Neural cell (in vitro differentiated cells): ENCODE data around the gene ABCB8. TPM values are rescaled to one million over a fixed set of nuclear protein-coding genes. Genes with fewer than 3 reads are reported as not detected.

Experiments used
- H2AFZ ChIP-seq: fragments of 200-600, 300-800 bp; sonication (generic), shearing (Covaris generic); 2 replicates; pipeline ENCODE4 v1.6.0; 2014; ENCODE audit warnings: low read depth, mild to moderate bottlenecking, antibody characterized with exemption, low read length, moderate library complexity
- H3F3A ChIP-seq: fragments of 200-600 bp; shearing (Covaris generic); 2 replicates; pipeline ENCODE4 v1.6.1; 2016; ENCODE audit warnings: mild to moderate bottlenecking, moderate library complexity, mixed read lengths, antibody characterized with exemption, low read length; ENCODE audit not compliant: insufficient read depth, poor library complexity, severe bottlenecking
- H3K27ac ChIP-seq: fragments of 200-600, 300-800 bp; sonication (generic), shearing (Covaris generic); 2 replicates; pipeline ENCODE4 v1.5.1; 2014; ENCODE audit warnings: mild to moderate bottlenecking, low read length, moderate library complexity
- H3K27me3 ChIP-seq: fragments of 300-800, 200-600 bp; sonication (generic), shearing (Covaris generic); 2 replicates; pipeline ENCODE4 v1.6.0; 2014; ENCODE audit warnings: mild to moderate bottlenecking, low read depth, low read length, moderate library complexity; ENCODE audit not compliant: insufficient read depth
- H3K36me3 ChIP-seq: fragments of 300-800, 200-600 bp; sonication (generic), shearing (Covaris generic); 2 replicates; pipeline ENCODE4 v1.5.1; 2014; ENCODE audit warnings: mild to moderate bottlenecking, antibody characterized with exemption, low read length, moderate library complexity; ENCODE audit not compliant: insufficient read depth
- H3K4me2 ChIP-seq: fragments of 300-800, 200-600 bp; sonication (generic), shearing (Covaris generic); 2 replicates; pipeline ENCODE4 v1.6.0; 2014; ENCODE audit warnings: mild to moderate bottlenecking, low read length
- H3K4me3 ChIP-seq: fragments of 300-800, 200-600 bp; sonication (generic), shearing (Covaris generic); 2 replicates; pipeline ENCODE4 v1.5.1; 2014; ENCODE audit warnings: mild to moderate bottlenecking, low read length, moderate library complexity
- H3K79me2 ChIP-seq: fragments of 200-600 bp; shearing (Covaris generic); replicated peaks from 2 replicates; pipeline ENCODE4 v1.6.0; 2014; ENCODE audit warnings: mild to moderate bottlenecking, low read length, moderate library complexity; ENCODE audit not compliant: insufficient read depth
- H3K9ac ChIP-seq: fragments of 300-800, 200-600 bp; sonication (generic), shearing (Covaris generic); 2 replicates; pipeline ENCODE4 v1.6.1; 2016; ENCODE audit warnings: mild to moderate bottlenecking, low read length, mixed read lengths
- H3K9me2 ChIP-seq: fragments of 200-600 bp; shearing (Covaris generic); 2 replicates; pipeline ENCODE4 v1.6.1; 2016; ENCODE audit warnings: mild to moderate bottlenecking, low read length, mixed read lengths; ENCODE audit not compliant: insufficient read depth
- H3K9me3 ChIP-seq: fragments of 200-600, 300-800 bp; sonication (generic), shearing (Covaris generic); 2 replicates; pipeline ENCODE4 v1.6.1; 2016; ENCODE audit warnings: mild to moderate bottlenecking, mixed run types, low read length, moderate library complexity, mixed read lengths
- H4K20me1 ChIP-seq: fragments of 200-600 bp; shearing (Covaris generic); 2 replicates; pipeline ENCODE4 v1.6.1; 2016; ENCODE audit warnings: mild to moderate bottlenecking, mixed run types; ENCODE audit not compliant: insufficient read depth
- EP300 ChIP-seq: fragments of 450-650 bp; conservative IDR thresholded peaks from 2 replicates; pipeline ENCODE4 v1.6.1; 2014; ENCODE audit warnings: antibody characterized with exemption, mild to moderate bottlenecking, moderate library complexity; ENCODE audit not compliant: poor library complexity, severe bottlenecking
- EZH2 ChIP-seq: fragments of 200-600, 300-800 bp; shearing (Covaris generic), sonication (generic); IDR thresholded peaks from 2 replicates; pipeline ENCODE4 v1.6.1; 2014; ENCODE audit warnings: antibody characterized with exemption, low read length, borderline replicate concordance, mild to moderate bottlenecking; ENCODE audit not compliant: insufficient read depth, poor library complexity, severe bottlenecking
- MXI1 ChIP-seq: fragments of 450-650 bp; conservative IDR thresholded peaks from 2 replicates; pipeline ENCODE4 v1.6.1; 2014; ENCODE audit warnings: antibody characterized with exemption, mild to moderate bottlenecking; ENCODE audit not compliant: poor library complexity, severe bottlenecking
- POLR2AphosphoS5 ChIP-seq: IDR thresholded peaks from 2 replicates; pipeline ENCODE4 v1.6.1; 2012
- RAD21 ChIP-seq: fragments of 450-650 bp; conservative IDR thresholded peaks from 2 replicates; pipeline ENCODE4 v1.6.1; 2014; ENCODE audit warnings: antibody characterized with exemption, mild to moderate bottlenecking, moderate library complexity
- SMC3 ChIP-seq: fragments of 450-650 bp; conservative IDR thresholded peaks from 2 replicates; pipeline ENCODE4 v1.6.1; 2014; ENCODE audit warnings: antibody characterized with exemption, mild to moderate bottlenecking, moderate library complexity; ENCODE audit not compliant: poor library complexity
- TAF1 ChIP-seq: IDR thresholded peaks from 2 replicates; pipeline ENCODE4 v1.6.1; 2012; ENCODE audit warnings: low read depth
- polyA plus RNA-seq: library from polyadenylated mRNA; depleted of rRNA; stranded (reverse); fragments of >200 nt; gene quantifications from 2 replicates; pipeline ENCODE4 v1.2.3, GENCODE V29; 2014
- TF ChIP-seq, protein P1 (sequence below): fragments of 450-650 bp; IDR thresholded peaks from 2 replicates; pipeline ENCODE4 v1.5.1; 2014; ENCODE audit warnings: antibody characterized with exemption, mild to moderate bottlenecking, moderate library complexity; ENCODE audit not compliant: poor library complexity, severe bottlenecking
- TF ChIP-seq, protein P2 (sequence below): IDR thresholded peaks from 2 replicates; pipeline ENCODE4 v1.6.1; 2012; ENCODE audit warnings: borderline replicate concordance

ABCB8 gene
- polyA plus RNA-seq, 1 donor from 2014 or later, result 40.5 TPM

DNA sequence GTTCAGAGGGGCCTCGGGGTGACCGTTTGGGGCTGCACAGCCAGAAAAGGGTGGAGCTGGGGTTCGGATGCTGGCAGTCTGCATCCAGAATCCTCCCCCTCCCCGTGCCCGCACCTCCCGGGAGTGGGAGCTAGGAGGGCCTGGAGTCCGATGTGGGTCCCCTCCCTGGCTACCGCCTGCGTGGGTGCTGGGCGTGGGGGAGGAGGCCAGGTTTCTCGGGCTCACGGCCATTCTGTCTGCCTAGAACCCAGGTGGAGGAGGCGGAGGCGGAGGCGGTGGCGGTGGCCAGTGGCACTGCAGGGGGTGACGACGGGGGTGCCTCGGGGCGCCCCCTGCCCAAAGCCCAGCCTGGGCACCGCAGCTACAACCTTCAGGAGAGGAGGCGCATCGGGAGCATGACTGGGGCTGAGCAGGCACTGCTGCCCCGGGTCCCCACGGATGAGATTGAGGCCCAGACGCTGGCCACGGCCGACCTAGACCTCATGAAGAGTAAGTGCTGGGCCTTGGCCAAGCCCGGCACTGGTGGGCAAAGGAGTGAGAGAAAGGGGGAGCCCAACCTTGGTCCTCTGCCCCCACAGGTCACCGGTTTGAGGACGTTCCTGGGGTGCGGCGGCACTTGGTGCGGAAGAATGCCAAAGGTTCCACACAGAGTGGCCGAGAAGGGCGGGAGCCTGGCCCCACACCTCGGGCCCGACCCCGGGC is 38.2 kb downstream of the ABCB8 start (continued):
- TF ChIP-seq, protein P1, sequence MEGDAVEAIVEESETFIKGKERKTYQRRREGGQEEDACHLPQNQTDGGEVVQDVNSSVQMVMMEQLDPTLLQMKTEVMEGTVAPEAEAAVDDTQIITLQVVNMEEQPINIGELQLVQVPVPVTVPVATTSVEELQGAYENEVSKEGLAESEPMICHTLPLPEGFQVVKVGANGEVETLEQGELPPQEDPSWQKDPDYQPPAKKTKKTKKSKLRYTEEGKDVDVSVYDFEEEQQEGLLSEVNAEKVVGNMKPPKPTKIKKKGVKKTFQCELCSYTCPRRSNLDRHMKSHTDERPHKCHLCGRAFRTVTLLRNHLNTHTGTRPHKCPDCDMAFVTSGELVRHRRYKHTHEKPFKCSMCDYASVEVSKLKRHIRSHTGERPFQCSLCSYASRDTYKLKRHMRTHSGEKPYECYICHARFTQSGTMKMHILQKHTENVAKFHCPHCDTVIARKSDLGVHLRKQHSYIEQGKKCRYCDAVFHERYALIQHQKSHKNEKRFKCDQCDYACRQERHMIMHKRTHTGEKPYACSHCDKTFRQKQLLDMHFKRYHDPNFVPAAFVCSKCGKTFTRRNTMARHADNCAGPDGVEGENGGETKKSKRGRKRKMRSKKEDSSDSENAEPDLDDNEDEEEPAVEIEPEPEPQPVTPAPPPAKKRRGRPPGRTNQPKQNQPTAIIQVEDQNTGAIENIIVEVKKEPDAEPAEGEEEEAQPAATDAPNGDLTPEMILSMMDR, result no peak
- TF ChIP-seq RAD21, result no peak
- no peak for TF ChIP-seq POLR2AphosphoS5
- TF ChIP-seq SMC3, result no peak

DNA sequence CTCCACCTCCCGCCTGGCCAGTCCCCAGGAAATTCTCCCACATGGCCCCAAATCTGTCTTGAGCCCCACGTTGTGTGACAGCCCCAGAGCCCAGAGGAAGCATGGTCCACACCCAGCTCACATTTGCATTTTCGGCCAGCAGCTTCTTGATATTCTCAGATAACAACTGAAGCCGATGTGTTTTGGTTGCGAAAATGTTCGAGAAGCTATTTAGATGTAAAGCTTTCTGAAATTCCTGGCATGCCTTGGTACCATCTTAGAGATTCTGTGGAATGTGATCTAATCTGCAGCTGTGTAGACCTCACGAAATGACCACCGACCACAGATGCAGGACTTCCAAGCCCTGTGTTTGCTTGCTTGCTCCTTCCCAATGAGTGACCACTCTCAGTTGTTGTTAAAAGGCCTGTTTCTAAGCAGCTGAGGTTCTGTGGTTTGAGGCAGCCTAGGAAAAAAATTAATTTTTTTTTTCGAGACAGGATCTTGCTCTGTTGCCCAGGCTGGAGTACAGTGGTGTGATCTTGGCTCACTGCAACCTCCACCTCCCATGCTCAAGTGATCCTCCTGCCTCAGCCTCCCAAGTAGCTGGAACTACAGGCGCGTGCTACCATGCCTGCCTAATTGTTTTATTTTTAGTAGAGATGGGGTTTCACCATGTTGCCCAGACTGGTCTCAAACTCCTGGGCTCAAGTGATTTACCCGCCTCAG is 40.0 kb downstream of the ABCB8 start:
- Histone ChIP-seq H3K79me2 (no peaks in the 10 kb centered on the region), H3K27ac (no peak overlapping the region), H3K27me3 (no peaks in the 10 kb centered on the region), H3K9ac (no peak overlapping the region), H3K4me3 (no peak overlapping the region), H4K20me1 (no peaks in the 10 kb centered on the region), H3K9me2 (no peaks in the 10 kb centered on the region), H3K9me3 (no peaks in the 10 kb centered on the region), H3K36me3 (no peaks in the 10 kb centered on the region), H3F3A (no peaks in the 10 kb centered on the region), H2AFZ (no peak overlapping the region), H3K4me2 (no peak overlapping the region)
- TF ChIP-seq EP300 (no peak), RAD21 (no peak)

DNA sequence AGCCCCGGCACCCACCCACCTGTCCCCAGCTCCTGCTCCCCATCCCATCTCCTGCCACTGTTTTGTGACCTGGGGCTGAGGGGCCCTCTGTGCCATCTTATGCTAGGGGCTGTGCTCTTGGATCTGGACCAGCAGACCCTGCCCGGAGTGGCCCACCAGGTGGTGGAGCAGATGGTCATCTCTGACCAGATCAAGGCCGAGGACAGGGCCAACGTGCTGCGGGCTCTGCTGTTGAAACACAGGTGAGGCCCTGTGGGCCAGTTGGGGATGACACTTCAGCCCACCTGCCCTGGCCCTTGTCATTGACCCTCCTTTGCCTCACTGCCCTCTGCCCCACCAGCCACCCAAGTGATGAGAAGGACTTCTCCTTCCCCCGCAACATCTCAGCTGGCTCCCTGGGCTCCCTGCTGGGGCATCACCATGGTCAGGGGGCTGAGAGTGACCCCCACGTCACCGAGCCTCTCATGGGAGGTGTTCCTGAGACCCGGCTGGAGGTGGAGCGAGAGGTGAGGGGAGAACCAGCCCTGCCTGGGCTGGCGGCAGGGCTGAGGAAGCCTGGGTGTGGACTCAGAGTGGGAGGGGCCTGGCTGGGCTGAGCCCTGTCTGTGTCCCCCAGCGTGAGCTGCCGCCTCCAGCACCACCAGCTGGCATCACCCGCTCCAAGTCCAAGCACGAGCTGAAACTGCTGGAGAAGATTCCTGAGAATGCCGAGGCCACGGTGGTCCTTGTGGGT is 41.8 kb downstream of the ABCB8 start:
- no peak overlapping the region for H3K4me3 ChIP-seq
- no peak for TF ChIP-seq TAF1
- H3K36me3 ChIP-seq, result no peaks in the 10 kb centered on the region
- H2AFZ ChIP-seq, result no peak overlapping the region
- no peak overlapping the region for H3K9ac ChIP-seq
- H3K9me3 ChIP-seq, result no peaks in the 10 kb centered on the region
- no peaks in the 10 kb centered on the region for H3F3A ChIP-seq
- no peaks in the 10 kb centered on the region for H3K27me3 ChIP-seq
- no peaks in the 10 kb centered on the region for H4K20me1 ChIP-seq
- no peaks in the 10 kb centered on the region for H3K9me2 ChIP-seq
- no peak overlapping the region for H3K4me2 ChIP-seq
- no peaks in the 10 kb centered on the region for H3K79me2 ChIP-seq
- H3K27ac ChIP-seq, result no peak overlapping the region

DNA sequence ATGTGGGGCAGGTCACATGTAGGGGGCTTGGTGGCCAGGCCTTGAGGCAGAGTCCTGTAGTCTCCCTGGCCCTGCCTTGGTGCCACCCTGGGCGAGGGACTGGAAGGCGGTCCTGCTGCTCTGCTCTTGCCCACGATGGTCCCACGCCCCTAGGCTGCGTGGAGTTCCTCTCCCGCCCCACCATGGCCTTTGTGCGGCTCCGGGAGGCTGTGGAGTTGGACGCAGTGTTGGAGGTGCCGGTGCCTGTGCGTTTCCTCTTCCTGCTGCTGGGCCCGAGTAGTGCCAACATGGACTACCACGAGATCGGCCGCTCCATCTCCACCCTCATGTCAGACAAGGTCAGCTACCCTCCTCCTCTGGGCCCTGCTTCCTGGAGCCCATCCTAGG is 42.3 kb downstream of the ABCB8 start:
- Histone ChIP-seq H2AFZ (no peak overlapping the region), H3K36me3 (no peaks in the 10 kb centered on the region), H3K27me3 (no peaks in the 10 kb centered on the region)

More for the DNA sequence above, 42.3 kb downstream of the ABCB8 start:
- H3K4me3 ChIP-seq, result no peak overlapping the region
- H3K4me2 ChIP-seq, result no peak overlapping the region
- H3K9ac ChIP-seq, result no peak overlapping the region
- H3F3A ChIP-seq, result no peaks in the 10 kb centered on the region
- H3K9me3 ChIP-seq, result no peaks in the 10 kb centered on the region
- no peaks in the 10 kb centered on the region for H3K9me2 ChIP-seq
- H4K20me1 ChIP-seq, result no peaks in the 10 kb centered on the region
- no peaks in the 10 kb centered on the region for H3K79me2 ChIP-seq
- no peak overlapping the region for H3K27ac ChIP-seq
- TF ChIP-seq, protein P1, result no peak
- no peak for TF ChIP-seq MXI1
- no peak for TF ChIP-seq EZH2
- TF ChIP-seq, protein P2, sequence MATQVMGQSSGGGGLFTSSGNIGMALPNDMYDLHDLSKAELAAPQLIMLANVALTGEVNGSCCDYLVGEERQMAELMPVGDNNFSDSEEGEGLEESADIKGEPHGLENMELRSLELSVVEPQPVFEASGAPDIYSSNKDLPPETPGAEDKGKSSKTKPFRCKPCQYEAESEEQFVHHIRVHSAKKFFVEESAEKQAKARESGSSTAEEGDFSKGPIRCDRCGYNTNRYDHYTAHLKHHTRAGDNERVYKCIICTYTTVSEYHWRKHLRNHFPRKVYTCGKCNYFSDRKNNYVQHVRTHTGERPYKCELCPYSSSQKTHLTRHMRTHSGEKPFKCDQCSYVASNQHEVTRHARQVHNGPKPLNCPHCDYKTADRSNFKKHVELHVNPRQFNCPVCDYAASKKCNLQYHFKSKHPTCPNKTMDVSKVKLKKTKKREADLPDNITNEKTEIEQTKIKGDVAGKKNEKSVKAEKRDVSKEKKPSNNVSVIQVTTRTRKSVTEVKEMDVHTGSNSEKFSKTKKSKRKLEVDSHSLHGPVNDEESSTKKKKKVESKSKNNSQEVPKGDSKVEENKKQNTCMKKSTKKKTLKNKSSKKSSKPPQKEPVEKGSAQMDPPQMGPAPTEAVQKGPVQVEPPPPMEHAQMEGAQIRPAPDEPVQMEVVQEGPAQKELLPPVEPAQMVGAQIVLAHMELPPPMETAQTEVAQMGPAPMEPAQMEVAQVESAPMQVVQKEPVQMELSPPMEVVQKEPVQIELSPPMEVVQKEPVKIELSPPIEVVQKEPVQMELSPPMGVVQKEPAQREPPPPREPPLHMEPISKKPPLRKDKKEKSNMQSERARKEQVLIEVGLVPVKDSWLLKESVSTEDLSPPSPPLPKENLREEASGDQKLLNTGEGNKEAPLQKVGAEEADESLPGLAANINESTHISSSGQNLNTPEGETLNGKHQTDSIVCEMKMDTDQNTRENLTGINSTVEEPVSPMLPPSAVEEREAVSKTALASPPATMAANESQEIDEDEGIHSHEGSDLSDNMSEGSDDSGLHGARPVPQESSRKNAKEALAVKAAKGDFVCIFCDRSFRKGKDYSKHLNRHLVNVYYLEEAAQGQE, result no peak
- TF ChIP-seq EP300, result no peak
